GM21723 (cell line): ENCODE data around the gene NEDD4L.

ENCODE experiments used
- ATAC-seq: cut with Tn5 transposase; IDR thresholded peaks from one replicate; pipeline ENCODE4 v1.9.1; 2021; ENCODE audit warnings: mild to moderate bottlenecking, moderate library complexity; ENCODE audit not compliant: unreplicated experiment

Gene NEDD4L

GRCh38 chr18:58284699-58285448, 240.8 kb downstream of the NEDD4L start:
- ATAC-seq, result no peak

DNA sequence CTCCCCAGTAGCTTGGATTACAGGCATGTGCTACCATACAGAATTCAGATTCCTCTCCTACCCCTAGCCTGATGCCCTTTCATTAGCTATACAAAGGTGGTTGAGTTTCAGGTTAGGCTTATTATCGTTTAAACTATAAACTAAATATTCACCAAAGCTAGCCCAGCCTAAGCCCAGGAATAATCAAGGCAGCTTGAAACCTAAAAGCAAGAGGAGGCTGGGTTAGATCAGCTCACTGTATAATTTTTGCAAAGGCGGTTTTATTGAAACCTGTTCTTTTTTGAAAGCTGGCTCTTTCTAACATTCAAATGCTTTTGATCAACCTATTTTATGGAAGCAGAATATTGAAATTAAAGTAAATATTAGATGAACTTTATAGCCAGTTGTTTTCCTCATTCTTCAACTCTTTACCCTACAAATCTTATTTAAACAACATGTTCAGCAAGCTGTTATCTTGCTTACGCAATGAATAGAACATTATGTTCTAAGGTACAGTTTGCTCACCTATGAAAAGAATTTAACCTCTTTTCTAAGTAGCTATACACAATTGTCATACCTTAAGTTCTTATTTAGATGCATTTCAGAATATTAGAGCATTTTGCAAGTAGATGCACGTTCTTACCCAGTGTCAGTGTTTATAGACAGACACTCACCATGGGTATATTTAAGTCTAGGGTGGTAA, 241.6 kb downstream of the NEDD4L start:
- ATAC-seq, result no peak

DNA sequence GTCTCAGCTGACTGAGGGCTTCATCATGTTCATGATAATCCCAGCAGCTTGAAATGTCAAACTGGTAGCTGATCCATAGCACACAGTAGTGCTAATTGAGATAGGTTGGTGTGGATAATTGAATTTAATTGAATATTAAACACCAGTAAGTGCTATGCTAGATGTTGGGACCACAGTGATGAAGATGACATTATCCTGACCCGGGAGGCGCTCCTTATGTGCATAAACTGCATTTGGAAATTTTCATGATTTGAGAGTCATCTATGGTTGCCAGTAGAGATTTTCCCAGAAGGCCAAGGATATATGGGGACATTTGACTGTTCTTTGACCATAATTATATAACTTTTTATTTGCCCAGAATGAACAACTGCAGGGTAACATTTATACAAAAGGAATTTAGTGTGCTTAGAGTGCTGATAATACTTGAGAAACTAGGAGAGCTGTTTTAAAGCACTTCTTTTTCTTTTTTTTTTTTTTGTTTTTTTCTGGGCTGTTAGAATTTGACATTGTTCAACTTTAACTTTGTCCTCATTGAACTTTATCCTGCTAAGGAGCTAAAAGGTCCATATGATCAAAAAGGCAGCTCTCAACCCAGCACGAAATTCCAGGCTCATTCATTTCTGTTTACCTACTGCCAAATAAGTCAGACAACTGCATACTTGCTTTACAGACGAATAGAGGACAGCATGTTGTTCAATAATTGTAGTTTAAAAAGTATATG, 242.8 kb downstream of the NEDD4L start:
- ATAC-seq, result no peak

DNA sequence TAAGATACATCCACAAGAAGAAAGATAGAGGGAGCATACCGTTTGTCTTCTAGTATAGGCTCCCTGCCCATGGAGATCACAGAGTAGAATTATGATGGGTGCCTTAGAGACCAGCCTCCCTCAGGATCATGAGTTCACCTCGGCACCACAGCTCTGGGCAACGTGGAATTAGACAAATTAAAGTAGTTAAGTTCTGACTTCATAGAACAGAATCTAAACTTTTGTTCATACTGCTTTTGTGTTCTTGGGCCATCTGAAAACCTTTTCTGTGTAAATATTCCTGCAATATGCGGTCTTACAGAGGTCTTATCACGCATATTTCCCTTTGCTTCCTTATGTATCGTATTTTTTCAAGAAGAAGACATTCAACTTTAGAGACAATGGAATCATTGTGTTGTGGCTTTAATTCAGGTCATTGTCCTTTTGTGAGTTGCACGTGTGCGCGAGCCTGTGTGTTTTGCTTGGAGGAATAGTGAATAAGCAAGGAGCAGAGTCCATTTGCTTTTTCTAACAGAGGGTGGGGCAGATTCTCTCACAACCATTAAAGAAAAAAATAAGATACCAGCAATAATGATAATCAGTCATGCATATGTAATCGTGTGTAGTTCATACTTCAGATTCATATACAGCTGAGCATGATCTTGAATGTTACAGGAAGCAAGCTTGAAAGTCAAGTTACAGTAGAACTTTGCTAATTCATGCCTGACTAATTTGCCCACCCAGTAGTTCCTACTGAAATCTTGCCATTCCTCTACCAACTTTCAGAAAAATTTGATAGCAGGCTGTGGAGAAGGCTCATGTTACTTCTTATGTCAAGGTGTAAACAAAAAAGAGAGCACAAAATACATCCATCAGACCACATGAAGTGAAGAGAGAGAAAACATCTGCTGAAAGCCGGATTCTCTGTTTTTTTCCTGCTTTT, 243.6 kb downstream of the NEDD4L start:
- no peak for ATAC-seq

DNA sequence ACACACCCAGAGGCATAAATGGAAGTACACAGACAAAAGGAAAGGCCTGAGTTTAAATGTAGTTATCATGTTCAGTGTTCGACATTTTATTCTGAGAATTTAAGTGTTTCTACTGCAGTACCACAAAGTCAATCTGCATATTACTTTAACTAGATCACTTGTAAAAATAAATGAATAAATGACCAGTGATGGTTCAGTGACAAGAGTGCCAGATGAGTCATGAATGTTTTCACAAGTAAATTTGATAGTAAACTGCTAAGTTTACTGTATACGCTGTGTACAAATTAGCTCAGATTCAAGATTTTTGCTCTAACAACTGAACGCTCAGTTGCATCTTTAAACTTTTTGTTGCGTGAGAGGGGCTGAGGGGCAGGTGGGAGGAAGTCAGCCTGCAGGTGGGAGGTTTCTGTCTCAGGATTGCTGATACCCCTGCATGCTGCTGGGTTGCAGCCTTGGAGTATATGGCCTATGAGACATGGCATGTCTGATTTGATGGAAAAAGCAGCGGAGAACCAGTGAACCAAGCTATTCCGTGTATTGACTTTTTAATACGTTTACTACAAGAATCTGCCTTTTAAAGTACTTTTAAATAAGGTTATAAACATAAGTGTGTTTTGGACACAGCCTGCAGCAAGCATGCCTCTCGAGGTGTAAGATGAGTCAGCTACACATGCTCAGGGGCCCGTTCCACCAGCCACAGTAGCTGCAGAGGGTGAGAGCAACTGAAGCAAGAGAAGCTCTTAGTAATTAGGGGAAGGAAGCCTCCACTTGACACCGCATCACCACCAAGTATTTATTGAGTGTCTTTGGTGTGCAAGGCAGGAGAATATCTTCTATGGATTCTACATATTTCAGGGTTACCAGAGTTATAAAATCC, 245.1 kb downstream of the NEDD4L start:
- peak; percentile 61 for ATAC-seq

DNA sequence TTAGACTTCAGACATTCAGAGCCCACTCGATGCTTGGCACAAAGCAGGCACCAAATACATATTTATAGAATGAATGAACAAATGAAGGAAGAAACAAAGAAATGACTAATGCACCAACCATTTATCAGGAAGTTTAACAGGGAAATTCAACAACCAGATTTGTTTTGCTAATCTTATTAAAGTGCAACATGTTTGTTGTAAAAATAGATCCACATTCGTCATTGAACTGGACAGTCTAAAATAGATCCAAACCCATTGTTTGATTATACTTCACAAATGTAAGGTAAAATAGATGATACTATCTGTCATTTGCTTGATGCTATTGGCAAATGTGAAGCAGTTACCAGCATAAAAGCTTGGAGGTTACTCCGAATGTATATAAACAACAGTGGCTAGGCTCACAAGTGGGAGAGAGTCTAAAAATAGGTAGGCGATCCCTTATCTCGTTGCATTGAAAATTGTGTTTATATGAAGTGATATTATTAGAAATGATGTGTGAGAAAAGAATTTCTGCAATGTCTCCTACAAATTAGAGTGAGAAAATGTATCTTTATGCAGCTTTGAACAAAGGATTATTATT, 246.2 kb downstream of the NEDD4L start:
- ATAC-seq, result no peak

DNA sequence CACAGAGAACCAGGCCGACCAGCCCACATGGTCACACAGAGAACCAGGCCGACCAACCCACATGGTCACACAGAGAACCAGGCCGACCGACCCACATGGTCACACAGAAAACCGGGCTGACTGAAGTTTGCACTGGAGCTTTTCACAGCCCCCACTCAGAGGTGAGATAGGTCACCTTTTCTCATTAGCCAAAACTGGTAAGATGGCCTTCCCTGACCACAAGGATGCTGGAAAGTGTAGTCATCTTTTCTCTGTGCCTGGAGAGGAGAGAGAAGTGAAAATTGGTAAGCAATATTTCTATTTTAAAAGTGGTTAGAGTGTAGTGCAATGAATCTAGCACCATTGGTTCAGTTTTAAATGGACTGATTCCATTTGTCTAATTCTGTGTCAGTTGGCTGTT, 247.1 kb downstream of the NEDD4L start:
- ATAC-seq, result no peak

DNA sequence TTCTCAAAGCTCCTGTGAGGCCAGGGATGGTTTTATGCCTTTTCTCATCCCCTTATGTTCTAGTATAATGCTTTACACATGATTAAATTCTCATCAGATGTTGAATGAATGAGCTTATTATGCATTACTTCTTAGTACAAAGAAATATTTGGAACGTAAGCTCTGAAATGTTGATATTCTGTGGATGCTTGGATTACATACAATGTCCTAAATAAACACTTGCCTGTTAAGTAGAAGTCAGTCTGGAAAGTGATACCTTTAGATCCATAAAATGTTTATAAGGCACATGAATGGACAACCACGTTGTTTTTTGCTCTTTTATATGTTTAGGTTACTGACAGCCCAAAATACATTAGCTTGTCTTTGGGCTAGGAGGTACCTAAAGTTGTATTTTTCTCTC, 248.6 kb downstream of the NEDD4L start:
- no peak for ATAC-seq

DNA sequence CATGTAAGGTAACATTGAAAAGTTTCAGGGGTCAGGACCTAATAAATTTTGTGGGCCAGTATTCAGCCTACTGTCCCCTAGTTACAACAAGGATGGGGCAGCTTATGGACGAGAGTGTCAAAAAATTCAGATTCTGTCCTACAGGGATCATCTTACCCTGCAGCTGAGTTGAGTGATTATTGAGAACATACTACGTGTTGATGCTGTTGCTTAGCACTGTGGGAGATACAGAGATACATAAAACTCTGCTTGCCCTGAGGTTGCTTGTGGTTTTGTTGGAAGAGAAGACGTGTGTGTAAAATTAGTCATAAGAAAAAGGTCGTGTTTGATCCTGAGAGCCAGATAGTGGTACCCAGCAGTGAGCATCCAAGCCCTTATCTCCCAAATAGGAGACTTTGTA, 253.2 kb downstream of the NEDD4L start:
- ATAC-seq, result no peak

GRCh38 chr18:58298251-58299134, 254.5 kb downstream of the NEDD4L start:
- no peak for ATAC-seq

GRCh38 chr18:58299135-58299473, 255.1 kb downstream of the NEDD4L start:
- no peak for ATAC-seq

- ATAC-seq, result no peak
These were observed 255.9 kb downstream of the NEDD4L start for GRCh38 chr18:58299936-58300335.

GRCh38 chr18:58300867-58301266, 256.8 kb downstream of the NEDD4L start:
- ATAC-seq, result no peak

- ATAC-seq, result no peak
These were observed 258.8 kb downstream of the NEDD4L start for GRCh38 chr18:58302811-58303210.

DNA sequence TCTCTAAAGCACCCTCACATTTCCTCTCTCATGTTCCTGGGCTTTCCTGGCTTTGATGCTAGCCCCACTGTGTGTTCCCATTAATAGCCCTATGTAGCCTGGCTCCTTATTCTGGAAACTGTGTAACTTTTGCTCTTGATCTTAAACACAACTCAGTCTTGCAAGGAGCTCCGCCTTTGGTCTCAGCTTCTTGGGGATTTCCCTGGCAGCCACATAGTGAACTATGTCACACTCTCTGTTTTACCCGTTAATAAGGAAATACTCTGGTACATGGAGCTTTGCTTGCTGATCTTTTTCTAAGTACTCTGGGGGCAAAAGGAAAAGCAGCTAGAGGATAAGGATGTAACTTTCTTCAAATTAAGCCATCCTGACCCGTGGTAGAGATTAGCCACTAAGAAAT, 259.3 kb downstream of the NEDD4L start:
- ATAC-seq, result peak; percentile 90

- ATAC-seq, result no peak
These were observed 261.8 kb downstream of the NEDD4L start for GRCh38 chr18:58305792-58306191.

GRCh38 chr18:58307441-58307840, 263.4 kb downstream of the NEDD4L start:
- no peak for ATAC-seq

DNA sequence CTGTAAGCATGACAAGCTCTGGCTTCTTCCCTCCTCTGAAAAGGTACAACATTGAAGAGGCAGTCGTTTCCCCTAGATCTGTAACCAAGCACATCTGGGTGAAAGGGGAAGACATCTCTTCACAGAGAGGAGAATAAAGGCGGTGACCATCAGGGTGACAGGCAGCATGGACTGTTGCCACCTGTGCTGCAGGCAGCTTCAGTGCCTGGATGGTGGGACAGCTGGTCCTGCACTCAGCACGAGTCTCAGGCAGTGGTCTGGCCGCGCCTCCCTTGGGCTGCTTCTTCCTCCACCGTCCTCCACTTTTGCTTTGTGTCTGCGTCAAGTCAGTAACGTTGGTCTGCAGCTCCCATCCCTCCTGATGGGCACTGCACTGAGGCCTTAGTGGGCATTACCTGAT, 264.4 kb downstream of the NEDD4L start:
- no peak for ATAC-seq

DNA sequence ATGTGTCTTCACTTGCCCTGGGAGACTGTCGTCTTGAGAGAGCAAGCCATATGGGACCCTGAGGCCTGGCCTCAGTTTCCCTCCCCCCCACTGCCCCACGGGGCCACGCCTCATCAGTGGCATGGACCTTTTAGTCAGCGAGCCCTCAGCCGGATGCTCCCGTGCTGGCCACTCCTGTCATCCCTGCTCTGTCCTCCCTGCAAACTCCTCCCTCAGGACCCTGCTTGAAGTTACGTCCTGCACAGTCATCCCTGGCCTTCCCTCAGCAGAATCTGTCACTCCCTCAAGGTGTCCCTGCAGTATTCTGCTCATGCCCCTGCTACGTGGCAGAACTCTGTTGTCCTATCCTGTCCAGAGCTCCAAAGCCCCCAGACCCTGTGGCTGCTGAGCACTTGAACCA, 265.1 kb downstream of the NEDD4L start:
- no peak for ATAC-seq
